ENCODE measurements around the gene ADAMTSL1.

The ADAMTSL1 gene

DNA sequence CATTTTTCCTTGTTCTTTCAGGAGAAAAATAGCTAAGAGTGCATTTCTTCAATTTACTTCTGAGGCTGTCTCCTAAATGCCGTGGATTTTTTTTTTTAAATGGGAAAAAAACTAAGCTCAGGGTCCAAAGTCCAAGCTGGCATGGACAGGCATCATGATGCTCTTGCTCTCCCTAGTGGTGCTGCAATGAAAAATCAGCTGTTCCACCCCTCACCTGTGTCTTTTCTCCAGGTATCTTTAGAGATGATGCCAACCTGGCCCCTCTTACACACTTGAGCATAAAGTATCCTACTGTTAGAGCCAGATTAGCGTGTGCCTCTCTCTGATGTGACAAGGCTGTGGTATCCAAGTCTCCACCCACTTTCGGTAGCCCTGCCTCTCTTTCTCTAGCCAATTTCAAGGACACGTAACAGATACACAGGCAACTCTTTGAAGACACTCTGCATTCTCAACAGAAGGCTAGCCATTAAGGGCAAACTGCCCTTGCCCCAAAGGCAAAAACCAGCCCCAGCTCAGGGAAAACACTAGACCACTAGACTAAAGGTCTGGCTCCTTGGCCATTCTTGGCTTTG, 350.2 kb downstream of the ADAMTSL1 start:
- TF ChIP-seq, protein P1, sequence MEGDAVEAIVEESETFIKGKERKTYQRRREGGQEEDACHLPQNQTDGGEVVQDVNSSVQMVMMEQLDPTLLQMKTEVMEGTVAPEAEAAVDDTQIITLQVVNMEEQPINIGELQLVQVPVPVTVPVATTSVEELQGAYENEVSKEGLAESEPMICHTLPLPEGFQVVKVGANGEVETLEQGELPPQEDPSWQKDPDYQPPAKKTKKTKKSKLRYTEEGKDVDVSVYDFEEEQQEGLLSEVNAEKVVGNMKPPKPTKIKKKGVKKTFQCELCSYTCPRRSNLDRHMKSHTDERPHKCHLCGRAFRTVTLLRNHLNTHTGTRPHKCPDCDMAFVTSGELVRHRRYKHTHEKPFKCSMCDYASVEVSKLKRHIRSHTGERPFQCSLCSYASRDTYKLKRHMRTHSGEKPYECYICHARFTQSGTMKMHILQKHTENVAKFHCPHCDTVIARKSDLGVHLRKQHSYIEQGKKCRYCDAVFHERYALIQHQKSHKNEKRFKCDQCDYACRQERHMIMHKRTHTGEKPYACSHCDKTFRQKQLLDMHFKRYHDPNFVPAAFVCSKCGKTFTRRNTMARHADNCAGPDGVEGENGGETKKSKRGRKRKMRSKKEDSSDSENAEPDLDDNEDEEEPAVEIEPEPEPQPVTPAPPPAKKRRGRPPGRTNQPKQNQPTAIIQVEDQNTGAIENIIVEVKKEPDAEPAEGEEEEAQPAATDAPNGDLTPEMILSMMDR (conservative IDR thresholded peaks at IDR 0.05; ENCODE audit: low read depth, low read length), result peak; percentile 56
- H3K4me3 ChIP-seq (ENCODE audit: low read depth, low read length), result no peak overlapping the region
- peak; percentile 35 for DNase-seq (ENCODE audit: low read depth)

GRCh38 chr9:18825656-18826170, 351.8 kb downstream of the ADAMTSL1 start:
- DNase-seq (ENCODE audit: low read depth), result peak; percentile 25
- no peak overlapping the region for H3K4me3 ChIP-seq (ENCODE audit: low read depth, low read length)
- TF ChIP-seq, protein P1 (conservative IDR thresholded peaks at IDR 0.05; ENCODE audit: low read depth, low read length), result no peak

GRCh38 chr9:18826248-18826647, 352.3 kb downstream of the ADAMTSL1 start:
- TF ChIP-seq, protein P1 (conservative IDR thresholded peaks at IDR 0.05; ENCODE audit: low read depth, low read length), result no peak
- H3K4me3 ChIP-seq (ENCODE audit: low read depth, low read length), result no peak overlapping the region
- no peak for DNase-seq (ENCODE audit: low read depth)

- no peak overlapping the region for H3K4me3 ChIP-seq (ENCODE audit: low read depth, low read length)
- TF ChIP-seq, protein P1 (conservative IDR thresholded peaks at IDR 0.05; ENCODE audit: low read depth, low read length), result no peak
- DNase-seq (ENCODE audit: low read depth), result no peak
Measured at GRCh38 chr9:18829066-18829465, 355.1 kb downstream of the ADAMTSL1 start.

DNA sequence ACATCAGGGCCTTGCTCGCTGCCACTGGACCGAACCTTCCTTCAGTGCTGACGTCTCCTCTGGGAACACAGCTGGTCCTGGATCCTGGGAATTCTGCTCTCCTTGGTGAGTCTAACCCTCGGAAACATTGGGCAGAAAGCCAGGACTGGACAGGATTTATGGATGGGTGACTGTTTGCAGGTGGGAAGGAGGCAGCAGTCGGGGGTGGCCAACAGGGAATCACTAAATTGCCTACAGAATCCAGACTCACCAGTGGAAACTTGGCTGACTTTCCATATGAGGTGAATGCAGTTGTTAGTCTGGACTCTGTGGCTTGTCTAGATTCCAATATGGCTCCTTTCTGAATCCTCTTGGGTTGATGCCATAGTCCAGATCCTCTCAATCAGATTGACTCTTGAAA, 355.9 kb downstream of the ADAMTSL1 start:
- H3K4me3 ChIP-seq (ENCODE audit: low read depth, low read length), result no peak overlapping the region
- no peak for DNase-seq (ENCODE audit: low read depth)
- TF ChIP-seq, protein P1 (conservative IDR thresholded peaks at IDR 0.05; ENCODE audit: low read depth, low read length), result no peak

- no peak overlapping the region for H3K4me3 ChIP-seq (ENCODE audit: low read depth, low read length)
- no peak for DNase-seq (ENCODE audit: low read depth)
- TF ChIP-seq, protein P1 (conservative IDR thresholded peaks at IDR 0.05; ENCODE audit: low read depth, low read length), result no peak
Measured at GRCh38 chr9:18834740-18835361, 360.9 kb downstream of the ADAMTSL1 start.

GRCh38 chr9:18837402-18837801, 363.4 kb downstream of the ADAMTSL1 start:
- TF ChIP-seq, protein P1 (conservative IDR thresholded peaks at IDR 0.05; ENCODE audit: low read depth, low read length), result no peak
- DNase-seq (ENCODE audit: low read depth), result no peak
- H3K4me3 ChIP-seq (ENCODE audit: low read depth, low read length), result no peak overlapping the region
